GM12874 (cell line): ENCODE results near the gene MATK.

Experiments
- CTCF ChIP-seq: IDR thresholded peaks from 2 replicates; pipeline ENCODE4 v1.5.1; 2011; ENCODE audit warnings: low read depth, mild to moderate bottlenecking, control low read depth, low read length, moderate library complexity; ENCODE audit not compliant: insufficient read depth

The MATK gene

GRCh38 chr19:3821156-3821555, 35.0 kb upstream of the MATK start:
- TF ChIP-seq CTCF = no peak

- no peak for TF ChIP-seq CTCF
Measured at GRCh38 chr19:3819989-3820388, 33.8 kb upstream of the MATK start.

- no peak for TF ChIP-seq CTCF
Measured at GRCh38 chr19:3818918-3819317, 32.7 kb upstream of the MATK start.

GRCh38 chr19:3818466-3818865, 32.3 kb upstream of the MATK start:
- no peak for TF ChIP-seq CTCF

- no peak for TF ChIP-seq CTCF
Measured at GRCh38 chr19:3817761-3818160, 31.6 kb upstream of the MATK start.

- no peak for TF ChIP-seq CTCF
Measured at GRCh38 chr19:3816566-3817218, 30.5 kb upstream of the MATK start.

- TF ChIP-seq CTCF = no peak
Measured at GRCh38 chr19:3814648-3815047, 28.5 kb upstream of the MATK start.
